ENCODE results near the gene IBTK. TPM values are rescaled to one million over a fixed set of nuclear protein-coding genes. Genes with fewer than 3 reads are reported as not detected.

IBTK gene
- total RNA-seq, 2 donors from 2014 or later: 19.0 to 26.5 TPM

DNA sequence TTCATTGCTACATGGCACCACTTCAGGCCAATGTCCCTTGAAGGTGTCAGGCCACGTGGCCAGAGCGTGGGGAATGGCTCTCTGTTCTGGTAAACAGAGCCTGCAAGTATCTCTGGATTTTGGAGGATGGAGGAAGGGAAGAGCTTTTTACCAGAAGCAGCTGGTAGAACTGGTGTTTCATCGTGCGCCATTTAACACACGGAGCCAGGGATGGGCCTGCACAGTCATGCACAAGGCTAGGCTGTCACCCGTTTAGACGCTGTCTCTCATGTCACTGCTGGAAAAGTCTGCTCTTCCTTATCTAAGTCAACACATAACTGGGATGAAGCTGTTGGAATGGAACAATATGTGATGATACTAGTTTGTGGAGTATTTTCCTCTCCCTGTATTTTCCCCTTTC, 123.9 kb downstream of the IBTK start:
- H3K27ac ChIP-seq: no peak overlapping the region
- H3K27me3 ChIP-seq (replicated peaks; ENCODE audit: insufficient read depth): no peaks in the 10 kb centered on the region
- no peaks in the 10 kb centered on the region for H3K4me1 ChIP-seq (replicated peaks)
- intact Hi-C loops (cut with DNase I): no loop called here
- H3K4me3 ChIP-seq: no peak overlapping the region
- 86% methylated on average over 7 of the region's 7 CpGs for WGBS
- TF ChIP-seq POLR2A (IDR thresholded peaks at IDR 0.05) (no peak), POLR2AphosphoS5 (IDR thresholded peaks at IDR 0.05) (no peak)
- TF ChIP-seq, protein P1, sequence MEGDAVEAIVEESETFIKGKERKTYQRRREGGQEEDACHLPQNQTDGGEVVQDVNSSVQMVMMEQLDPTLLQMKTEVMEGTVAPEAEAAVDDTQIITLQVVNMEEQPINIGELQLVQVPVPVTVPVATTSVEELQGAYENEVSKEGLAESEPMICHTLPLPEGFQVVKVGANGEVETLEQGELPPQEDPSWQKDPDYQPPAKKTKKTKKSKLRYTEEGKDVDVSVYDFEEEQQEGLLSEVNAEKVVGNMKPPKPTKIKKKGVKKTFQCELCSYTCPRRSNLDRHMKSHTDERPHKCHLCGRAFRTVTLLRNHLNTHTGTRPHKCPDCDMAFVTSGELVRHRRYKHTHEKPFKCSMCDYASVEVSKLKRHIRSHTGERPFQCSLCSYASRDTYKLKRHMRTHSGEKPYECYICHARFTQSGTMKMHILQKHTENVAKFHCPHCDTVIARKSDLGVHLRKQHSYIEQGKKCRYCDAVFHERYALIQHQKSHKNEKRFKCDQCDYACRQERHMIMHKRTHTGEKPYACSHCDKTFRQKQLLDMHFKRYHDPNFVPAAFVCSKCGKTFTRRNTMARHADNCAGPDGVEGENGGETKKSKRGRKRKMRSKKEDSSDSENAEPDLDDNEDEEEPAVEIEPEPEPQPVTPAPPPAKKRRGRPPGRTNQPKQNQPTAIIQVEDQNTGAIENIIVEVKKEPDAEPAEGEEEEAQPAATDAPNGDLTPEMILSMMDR (IDR thresholded peaks at IDR 0.05): no peak
- no peaks in the 10 kb centered on the region for H3K9me3 ChIP-seq
- no peak for DNase-seq (ENCODE audit: low spot score)
- H3K36me3 ChIP-seq: no peaks in the 10 kb centered on the region

Small RNAs within 50 kb of the gene (small RNA-seq; reads per million reads assigned to genes)
- gene RNU6-130P: 0 to 0.20 reads per million in 2 donors

Other genes with a start within 250 kb of the IBTK start
- 10 to 100 TPM; 21.0 to 24.7 TPM for gene TPBG, start 116.1 kb upstream of the IBTK start, total RNA-seq

Measured in prostate gland (tissue), 2 donors.